ENCODE results near the gene BMP8A.
"Not testable (repeated sequence)": the region's sequence is repeated elsewhere in the genome, so short reads cannot be mapped to it uniquely, and the experiment has no call there.

BMP8A gene

DNA sequence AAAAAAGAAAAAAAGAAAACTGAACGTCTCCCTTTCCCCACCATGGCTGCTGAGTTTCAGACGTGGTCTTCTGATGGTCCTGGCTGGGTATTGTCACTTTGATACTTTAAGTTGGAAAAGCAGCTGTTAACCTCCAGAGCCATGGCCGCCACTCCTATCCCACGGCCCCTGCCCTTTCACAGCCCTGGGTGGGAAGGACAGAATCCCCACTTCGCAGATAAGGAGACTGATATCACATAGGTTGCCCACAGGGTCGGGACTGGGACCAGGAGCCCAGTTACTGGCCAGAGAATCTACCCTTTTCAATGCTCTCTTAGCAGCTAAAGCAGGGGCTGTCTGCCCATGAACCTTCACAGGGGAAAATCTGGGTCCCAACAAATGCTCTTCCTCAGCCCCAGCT, 16.8 kb downstream of the BMP8A start:
- DNase-seq, result no peak

DNA sequence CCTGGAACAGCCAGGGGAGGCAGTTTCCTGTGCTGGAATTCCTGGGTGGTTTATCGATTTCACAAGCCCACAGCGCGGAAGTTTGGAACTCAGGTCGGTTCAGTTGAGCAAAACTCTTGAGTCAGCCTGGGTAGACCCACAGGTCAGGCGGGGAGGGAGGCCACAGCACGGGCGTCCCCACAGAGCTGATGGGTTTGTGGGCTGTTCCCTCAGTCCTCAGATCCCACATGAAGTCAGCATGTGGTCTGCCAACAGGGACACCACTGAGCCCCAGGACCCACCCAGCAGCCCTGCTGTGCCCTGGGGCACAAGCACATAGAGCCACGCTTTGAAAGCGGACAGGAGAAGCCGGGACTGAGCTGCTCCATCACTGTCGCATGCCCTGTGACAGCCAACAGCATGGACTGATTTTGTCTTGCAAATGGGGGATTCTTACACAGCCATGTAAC, 17.4 kb downstream of the BMP8A start:
- DNase-seq, result no peak

DNA sequence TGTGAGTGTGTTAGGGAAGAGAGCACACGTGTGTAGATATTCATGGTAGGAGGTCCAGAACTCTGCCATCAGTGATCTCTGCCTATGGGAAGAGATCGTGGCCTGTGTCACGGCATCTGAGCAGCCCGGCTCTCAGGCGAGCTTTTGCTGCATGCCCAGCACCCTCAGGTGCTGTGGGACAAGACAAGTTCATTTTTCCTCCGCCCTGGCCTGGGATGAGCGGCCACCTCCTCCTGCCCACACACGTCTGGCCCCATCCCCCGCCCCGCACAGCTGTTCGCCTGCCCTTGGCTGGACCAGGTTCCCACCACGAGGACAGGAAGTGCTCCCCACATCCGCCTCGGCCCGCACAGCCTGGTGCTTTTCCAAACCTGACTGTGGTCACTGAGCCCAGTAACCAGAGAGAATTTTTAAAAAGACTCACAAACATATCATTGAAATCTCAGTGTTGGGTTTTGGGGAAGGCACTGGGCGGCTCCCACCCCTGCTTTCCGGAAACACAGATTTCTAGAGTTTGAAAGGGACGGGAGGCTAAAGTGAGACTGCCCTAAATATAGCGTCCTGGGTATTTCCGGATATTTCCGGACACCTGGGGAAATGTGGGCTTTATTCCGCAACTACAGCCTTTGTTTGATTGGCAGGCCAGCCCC, 18.0 kb downstream of the BMP8A start:
- no peak for DNase-seq

DNA sequence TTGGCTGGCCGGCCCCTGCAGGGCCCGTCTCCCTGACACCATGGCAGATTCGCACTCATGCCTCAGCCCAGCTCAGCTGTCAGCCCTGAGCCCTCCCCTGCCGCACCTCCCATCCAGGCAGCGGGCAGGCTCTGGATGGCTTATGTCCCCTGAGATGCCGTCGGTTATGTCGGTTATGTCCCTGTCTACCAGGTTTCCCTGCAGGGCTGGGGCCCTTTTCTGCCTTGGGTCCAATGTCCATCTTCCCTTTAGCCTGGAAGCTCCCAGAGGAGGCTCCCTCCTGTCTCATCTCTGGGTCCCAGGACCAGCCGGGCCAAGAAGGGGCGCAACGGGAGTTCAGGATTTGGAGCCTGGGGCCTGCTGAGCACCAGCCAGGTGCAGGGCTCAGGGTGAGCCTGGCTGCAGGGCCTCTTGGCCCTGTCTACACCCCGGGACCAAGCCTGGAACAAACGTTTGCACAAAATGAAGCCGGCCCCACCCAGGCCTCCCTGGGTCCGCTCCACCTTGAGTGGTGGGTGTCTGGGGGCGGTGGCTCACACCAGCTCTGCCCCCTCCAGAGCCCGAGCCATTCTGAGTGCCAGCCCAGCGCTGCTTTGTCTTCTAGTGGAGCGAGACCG, 19.2 kb downstream of the BMP8A start:
- DNase-seq, result not testable (repeated sequence)

DNA sequence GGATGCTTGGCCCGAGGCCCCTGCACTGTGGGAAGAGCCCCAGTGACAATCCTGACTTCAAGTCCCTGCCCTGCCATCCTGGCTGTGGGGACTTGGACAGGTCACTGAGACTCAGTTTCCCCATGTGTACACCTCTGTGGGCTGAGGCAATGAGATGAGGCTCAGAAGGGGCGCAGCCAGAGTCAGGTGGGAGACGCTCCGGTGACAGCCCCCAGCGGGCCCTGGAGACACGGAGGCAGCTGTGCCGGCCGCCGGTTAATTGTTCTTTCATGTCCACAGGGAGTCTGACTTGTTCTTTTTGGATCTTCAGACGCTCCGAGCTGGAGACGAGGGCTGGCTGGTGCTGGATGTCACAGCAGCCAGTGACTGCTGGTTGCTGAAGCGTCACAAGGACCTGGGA, 20.0 kb downstream of the BMP8A start:
- DNase-seq, result not testable (repeated sequence)

DNA sequence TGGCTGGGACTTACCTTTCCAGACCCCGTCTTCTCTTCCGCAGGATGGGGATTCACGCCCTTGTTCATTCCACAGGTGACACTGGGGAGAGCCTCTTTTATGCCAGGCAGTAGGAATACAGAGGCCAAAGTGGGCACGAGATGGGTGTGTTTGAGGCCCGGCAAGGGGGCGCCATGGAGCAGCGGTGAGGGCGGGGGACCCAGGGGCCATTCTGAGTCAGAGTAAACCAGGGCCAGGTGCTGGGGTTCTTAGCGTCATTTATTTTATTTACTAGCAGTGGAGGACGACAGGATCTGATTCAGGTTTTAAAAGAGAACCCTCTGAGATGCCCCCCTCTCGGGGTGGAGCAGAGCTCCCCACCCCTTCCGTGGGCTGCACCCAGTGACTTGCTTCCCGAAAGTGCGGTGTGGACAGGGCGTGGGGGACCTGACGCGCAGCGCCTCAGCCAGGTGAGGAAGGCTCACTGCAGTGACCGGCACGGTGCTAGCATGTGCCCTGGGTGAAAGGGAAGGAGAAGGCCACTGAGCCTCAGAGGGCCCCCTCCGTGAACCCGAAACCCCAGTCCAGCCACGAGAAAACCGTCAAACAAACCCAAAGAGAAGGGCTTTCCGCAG, 20.9 kb downstream of the BMP8A start:
- not testable (repeated sequence) for DNase-seq

DNA sequence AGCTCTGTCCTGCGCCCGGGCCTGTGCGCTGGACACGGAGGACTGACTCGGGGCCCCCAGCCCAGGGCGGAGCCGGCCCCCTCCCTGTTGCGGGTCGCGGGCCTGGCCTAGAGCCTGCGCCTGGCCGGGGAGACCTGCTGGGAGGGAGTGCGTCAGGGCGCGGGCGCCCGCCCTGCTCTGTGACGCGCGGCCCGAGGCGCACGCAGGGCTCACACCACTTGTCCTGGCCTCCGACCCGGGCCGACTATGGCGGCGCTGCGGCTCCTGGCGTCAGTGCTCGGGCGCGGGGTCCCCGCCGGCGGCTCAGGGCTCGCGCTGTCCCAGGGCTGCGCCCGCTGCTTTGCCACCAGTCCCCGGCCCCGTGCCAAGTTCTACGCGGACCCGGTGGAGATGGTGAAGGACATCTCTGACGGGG, 23.3 kb downstream of the BMP8A start:
- DNase-seq, result not testable (repeated sequence)

DNA sequence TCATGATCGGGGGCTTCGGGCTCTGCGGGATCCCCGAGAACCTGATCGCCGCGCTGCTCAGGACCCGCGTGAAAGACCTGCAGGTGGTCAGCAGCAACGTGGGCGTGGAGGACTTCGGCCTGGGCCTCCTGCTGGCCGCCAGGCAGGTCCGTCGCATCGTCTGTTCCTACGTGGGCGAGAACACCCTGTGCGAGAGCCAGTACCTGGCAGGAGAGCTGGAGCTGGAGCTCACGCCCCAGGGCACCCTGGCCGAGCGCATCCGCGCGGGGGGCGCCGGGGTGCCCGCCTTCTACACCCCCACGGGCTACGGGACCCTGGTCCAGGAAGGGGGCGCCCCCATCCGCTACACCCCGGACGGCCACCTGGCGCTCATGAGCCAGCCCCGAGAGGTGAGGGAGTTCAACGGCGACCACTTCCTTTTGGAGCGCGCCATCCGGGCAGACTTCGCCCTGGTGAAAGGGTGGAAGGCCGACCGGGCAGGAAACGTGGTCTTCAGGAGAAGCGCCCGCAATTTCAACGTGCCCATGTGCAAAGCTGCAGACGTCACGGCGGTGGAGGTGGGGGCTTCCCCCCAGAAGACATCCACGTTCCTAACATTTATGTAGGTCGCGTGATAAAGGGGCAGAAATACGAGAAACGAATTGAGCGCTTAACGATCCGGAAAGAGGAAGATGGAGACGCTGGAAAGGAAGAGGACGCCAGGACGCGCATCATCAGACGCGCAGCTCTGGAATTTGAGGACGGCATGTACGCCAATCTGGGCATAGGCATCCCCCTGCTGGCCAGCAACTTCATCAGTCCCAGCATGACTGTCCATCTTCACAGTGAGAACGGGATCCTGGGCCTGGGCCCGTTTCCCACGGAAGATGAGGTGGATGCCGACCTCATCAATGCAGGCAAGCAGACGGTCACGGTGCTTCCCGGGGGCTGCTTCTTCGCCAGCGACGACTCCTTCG, 24.0 kb downstream of the BMP8A start:
- not testable (repeated sequence) for DNase-seq

DNA sequence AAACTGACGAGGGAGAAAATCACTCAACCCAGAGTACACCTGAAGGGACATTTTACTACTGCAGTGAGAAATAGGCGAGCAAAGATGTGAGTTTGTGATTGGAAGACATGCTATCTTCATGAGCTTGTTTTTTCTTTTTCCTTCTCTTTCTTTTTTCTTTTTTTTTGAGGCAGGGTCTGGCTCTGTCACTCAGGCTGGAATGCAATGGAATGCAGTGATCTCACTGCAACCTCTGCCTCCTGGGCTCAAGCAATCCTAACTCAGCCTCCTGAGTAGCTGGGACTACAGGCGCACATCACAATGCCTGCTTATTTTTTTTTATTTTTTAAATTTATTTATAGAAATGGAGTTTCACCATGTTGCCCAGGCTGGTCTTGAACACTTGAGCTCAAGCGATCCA, 25.4 kb downstream of the BMP8A start:
- DNase-seq, result not testable (repeated sequence)

DNA sequence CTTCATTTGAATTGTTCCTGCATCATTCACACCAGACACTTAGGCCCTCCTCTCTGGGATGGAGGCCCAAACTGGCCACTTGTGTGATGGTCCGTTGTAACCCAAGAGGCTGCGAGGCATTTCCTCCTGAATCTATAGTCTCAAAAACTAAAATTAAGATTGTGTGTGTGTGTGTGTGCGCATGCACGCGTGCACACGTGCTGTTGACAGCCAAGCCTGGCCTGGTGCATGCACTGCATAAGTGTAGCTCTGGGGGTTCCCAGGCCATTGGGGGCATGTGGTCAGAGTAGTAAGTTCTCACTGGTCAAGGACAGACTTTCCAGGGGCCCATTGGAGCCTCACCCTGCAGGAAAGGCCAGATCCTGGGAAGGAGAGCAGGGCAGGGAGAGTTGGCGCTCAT, 26.5 kb downstream of the BMP8A start:
- DNase-seq, result not testable (repeated sequence)

DNA sequence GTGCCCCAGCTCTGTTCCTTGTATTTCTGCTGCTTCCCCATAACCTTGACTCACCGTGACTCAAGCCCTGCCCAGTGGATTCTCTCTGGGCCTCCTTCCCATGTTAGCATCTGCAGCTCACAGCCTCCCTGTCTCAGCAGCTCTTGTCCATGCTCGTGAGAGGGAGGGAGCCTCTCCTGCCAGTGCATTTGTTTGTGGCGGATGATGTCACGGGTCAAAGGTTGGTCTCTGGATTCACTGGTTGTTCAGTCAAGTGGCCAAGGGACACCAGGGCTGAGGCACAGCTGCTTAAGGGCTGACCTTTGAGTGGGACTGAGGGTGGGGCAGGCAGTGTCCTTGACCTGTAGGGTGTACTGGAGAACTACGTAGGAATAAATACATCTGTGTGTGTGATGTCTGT, 27.9 kb downstream of the BMP8A start:
- not testable (repeated sequence) for DNase-seq

DNA sequence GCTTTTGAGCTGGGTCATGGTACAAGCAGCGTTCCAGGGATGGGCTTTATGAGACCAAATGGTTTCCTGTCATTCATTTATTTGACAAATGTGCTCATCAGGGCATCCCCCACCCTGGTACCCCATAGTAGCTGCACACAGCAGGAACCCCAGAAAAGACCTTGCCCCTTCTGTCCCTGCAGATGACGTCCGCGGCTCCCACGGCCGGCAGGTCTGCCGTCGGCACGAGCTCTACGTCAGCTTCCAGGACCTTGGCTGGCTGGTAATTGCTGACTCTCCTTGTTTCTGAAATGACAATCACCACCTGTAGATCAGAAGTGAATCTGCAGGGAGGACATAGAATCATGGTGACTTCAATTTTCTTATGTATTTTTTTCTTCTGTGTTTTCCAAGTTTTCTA, 30.8 kb downstream of the BMP8A start:
- not testable (repeated sequence) for DNase-seq

DNA sequence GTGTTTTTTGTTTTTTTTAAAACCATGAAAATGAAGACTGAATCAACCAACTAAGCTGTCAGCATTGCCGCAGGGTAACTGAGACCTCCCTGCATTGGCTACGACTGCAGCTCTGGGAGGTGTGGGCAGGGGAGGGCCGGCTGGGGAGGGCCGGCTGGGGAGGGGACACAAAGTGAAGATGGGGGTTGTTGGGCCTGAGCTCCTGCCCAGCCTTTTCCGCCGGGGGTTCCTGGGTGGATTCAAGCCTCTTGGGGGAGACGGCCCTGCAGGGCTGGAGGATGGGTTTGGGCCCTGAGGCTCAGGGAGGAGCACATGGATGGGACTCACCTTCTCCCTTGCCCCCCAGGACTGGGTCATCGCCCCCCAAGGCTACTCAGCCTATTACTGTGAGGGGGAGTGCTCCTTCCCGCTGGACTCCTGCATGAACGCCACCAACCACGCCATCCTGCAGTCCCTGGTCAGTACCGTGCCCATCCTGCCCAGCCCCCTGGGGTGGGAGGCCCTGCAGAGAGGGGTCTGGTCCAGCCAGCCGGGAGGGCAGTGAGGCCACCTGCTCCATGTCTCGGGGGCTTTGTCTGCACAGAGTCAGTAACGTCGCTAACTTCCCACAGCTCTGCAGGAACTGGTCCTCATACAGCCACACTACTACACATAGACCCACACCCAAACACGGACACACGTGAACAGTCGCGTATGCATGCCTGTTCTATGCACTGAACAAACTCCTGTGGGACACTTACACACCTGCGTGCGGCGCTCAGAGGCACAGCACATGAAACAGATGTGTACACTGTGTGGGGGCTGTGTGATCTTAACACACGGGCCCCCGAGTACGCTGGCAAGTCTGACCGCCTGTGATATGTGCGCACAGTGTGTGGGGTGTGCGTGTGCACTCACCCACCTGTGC, 31.5 kb downstream of the BMP8A start:
- no peak for DNase-seq

DNA sequence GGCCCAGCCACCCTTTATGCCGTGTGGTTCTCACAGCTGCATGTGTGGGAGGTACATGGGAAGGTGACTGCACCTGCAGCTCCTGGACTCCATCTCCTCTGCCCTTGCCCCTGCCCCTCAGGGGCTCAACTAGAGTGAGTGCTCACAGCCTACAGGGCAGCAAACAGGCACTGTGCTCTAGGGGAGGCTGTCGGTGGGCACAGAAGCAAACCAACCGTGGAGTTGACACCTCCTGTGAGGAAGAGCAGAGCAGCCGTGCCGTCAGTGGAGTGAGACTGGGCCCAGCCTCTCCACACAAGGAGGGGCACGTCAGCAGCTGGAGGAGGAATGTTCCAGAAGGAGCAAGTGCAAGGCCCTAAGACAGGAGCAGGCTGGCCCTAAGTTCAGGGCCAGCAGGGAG, 32.7 kb downstream of the BMP8A start:
- DNase-seq, result no peak

DNA sequence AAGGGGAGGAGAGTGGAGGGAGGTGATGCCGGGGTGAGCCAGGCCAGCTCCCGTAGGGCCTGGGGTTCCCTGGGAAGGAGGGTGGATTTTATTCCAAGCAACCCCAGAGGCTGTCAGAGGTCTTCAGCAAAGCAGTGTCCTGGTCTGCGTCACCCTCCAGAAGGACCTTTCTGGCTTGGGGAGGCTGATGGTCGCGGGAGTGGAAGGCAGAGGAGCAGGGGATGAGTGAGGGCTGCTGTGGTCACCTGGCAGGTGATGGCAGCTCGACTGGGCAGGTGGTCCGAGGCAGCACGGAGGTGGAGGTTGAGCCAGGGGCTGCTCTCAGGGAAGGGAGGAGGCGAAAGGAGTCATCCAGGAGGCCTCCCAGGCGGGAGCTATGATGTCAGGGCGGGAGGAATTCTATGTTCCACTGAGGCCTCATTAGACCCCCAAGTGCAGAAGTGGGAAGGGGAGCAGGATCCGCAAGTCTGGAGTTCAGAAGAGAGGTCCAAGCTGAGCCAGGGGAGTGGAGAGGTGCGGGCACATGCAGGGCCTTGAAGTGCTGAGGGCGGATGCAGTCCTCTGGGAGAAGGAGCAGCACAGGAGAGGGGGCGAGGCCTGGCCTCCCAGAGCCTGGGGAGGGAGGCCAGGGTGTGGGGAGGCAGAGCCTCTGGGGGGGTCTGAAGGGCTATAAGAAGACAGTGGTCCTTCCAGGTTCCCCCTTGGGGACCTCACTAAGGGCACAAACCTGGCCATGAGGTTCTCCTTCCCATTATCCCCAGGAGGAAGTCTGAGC, 33.3 kb downstream of the BMP8A start:
- no peak for DNase-seq

DNA sequence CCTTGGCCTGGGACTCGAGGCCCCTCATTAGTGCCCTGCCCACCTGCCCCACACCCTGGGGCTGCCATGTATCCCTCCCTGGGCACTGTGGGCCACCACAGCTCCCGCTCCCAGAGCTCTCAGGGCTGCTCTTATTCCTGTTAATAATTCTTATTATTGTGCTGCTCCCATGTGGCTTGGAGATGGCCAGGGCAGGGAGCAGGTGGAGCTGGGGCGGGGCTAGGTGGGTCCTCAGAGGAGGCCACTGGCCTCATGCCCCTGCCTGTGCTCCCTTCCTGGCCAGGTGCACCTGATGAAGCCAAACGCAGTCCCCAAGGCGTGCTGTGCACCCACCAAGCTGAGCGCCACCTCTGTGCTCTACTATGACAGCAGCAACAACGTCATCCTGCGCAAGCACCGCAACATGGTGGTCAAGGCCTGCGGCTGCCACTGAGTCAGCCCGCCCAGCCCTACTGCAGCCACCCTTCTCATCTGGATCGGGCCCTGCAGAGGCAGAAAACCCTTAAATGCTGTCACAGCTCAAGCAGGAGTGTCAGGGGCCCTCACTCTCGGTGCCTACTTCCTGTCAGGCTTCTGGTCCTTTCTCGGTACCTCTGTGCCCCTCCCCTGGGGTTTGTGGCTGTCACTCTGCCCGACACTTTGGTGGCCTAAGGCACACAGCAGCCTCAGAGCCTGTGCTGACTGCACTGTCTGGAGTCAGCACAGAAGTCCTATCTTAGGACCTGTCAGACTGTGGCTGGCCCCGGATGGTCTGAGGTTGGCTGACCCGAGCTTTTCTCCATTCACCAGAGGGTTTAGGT, 34.1 kb downstream of the BMP8A start:
- DNase-seq, result no peak

DNA sequence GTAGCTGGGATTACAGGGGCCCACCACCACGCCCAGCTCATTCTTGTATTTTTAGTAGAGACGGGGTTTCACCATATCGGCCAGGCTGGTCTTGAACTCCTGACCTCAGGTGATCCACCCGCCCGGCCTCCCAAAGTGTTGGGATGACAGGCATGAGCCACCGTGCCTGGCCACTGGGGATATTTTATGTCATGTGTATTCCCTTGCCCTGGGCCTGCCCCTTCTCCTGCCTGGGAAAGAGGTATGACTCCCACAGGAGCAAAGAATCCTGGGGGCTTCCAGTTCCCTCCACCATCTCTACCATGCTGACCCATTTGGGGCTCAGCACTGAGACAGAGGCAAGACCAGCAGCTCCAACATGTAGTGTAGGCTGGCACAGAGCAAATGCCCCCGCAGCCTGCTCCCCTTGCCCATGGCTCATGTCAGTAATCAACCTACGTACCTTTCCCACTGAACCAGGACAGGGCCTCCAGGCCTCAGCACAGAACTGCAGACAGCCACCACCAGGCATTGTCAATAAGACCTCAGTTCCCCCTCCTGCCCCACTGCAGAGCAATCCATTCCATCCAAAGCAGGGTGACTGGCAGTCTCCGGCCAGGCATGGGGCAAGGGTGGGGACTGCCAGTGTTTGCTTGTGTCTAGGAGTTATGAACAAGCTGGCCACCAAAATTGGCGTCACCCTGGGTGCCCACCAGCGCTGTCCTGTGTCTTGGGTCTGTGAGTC, 35.2 kb downstream of the BMP8A start:
- DNase-seq, result no peak

DNA sequence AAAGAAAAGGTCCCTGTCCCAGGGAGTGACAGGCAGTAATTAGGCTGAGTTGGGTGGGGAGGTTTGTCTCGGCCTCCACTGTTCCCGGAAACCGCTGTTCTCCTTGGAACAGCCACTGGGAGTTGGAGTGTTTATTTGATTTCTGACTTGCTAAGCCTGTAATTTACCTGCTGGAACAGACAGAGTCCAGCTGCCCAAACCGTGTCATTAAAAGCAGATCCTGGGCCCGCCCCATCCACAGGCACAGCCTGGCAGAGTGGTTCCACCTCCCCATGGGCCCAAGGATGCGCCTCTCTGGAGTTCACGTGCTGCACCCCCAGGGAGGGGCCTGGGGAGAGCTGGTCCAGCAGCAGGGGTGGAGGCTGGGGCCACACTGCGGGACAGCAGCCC, 35.7 kb downstream of the BMP8A start:
- not testable (repeated sequence) for DNase-seq

DNA sequence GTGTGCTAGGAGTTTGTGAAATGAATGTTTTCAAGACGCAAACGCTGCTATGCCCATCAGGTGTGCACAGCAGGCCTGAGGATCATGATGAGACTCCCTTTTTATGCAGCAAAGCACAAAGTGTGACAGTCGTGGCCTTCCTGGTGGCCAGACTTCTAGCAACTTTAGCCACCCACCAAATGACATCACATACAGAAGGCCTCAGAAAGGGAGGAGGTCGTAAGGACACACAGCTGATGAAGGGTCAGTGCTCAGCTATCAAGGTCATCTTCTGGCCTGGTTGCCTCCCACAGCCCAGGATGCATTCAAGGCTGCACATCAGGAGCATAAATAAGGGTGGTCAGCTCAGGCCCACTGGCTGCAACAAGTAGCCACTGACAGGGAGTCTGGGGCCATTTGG, 36.6 kb downstream of the BMP8A start:
- DNase-seq, result no peak
